H1 (cell line): ENCODE results near the gene PKP3. TPM values are rescaled to one million over a fixed set of nuclear protein-coding genes. Genes with fewer than 3 reads are reported as not detected.

ENCODE experiments used
- CTCF ChIA-PET: fragments of 300-600 bp; sonication (Branson Sonifier 250); formaldehyde crosslinking; loops from one replicate; lab custom pipeline; 2021; ENCODE audit not compliant: partially characterized antibody; lab: Charles Lee
- POLR2A ChIA-PET: fragments of 300-600 bp; sonication (Branson Sonifier 250); formaldehyde crosslinking; loops from one replicate; lab custom pipeline; 2021; ENCODE audit warnings: inconsistent platforms; ENCODE audit not compliant: partially characterized antibody; lab: Charles Lee
- DNase-seq, 2 experiments: peaks; one replicate each; pipeline versions ENCODE4 v3.0.0 to v3.0.0-alpha.2; 2010 to 2022; ENCODE audit warnings: low spot score in 2 of 2, low read depth in 1 of 2, mixed read lengths in 1 of 2
- FAIRE-seq: peaks from 2 replicates; lab custom pipeline; 2011; peaks lifted over from hg19 to GRCh38; lab: Jason Lieb, UNC
- H2AFZ ChIP-seq: 2 replicates; pipeline ENCODE4 v1.8.1; 2012; ENCODE audit warnings: low read length, inconsistent platforms
- H2AK5ac ChIP-seq: 2 replicates; pipeline ENCODE4 v1.6.1; 2013; ENCODE audit warnings: low read depth, low read length
- H2BK120ac ChIP-seq: replicated peaks from 2 replicates; pipeline ENCODE3; 2013; ENCODE audit warnings: low read depth, low read length, inconsistent platforms
- H2BK12ac ChIP-seq: 2 replicates; pipeline ENCODE4 v1.6.1; 2013; ENCODE audit warnings: low read depth, low read length
- H2BK15ac ChIP-seq: 2 replicates; pipeline ENCODE4 v1.6.1; 2013; ENCODE audit warnings: low read length
- H2BK20ac ChIP-seq: 2 replicates; pipeline ENCODE4 v1.6.1; 2013; ENCODE audit warnings: low read length
- H2BK5ac ChIP-seq: 2 replicates; pipeline ENCODE4 v1.6.1; 2013; ENCODE audit warnings: low read depth, low read length
- H3K14ac ChIP-seq: 2 replicates; pipeline ENCODE4 v1.6.1; 2013; ENCODE audit warnings: inconsistent platforms; ENCODE audit not compliant: insufficient read length
- H3K18ac ChIP-seq: 2 replicates; pipeline ENCODE4 v1.6.1; 2013; ENCODE audit warnings: low read length; ENCODE audit errors: extremely low read depth
- H3K23ac ChIP-seq: 2 replicates; pipeline ENCODE4 v1.6.1; 2013; ENCODE audit warnings: inconsistent platforms; ENCODE audit not compliant: insufficient read length
- H3K23me2 ChIP-seq: 2 replicates; pipeline ENCODE4 v1.6.1; 2013; ENCODE audit warnings: low read depth, low read length
- H3K27ac ChIP-seq: 2 replicates; pipeline ENCODE4 v1.6.1; 2011; ENCODE audit warnings: low read depth, low read length, inconsistent platforms
- H3K27me3 ChIP-seq, 4 experiments: replicated peaks in 1 of 4; 1 replicate in 1 of 4; 2 replicates in 3 of 4; pipeline versions ENCODE4 v1.6.1 to v1.8.1; 2011 to 2013; ENCODE audit warnings: low read length in 3 of 4, mild to moderate bottlenecking in 3 of 4, inconsistent platforms in 2 of 4, mixed read lengths in 2 of 4, moderate library complexity in 1 of 4; ENCODE audit not compliant: control insufficient read depth in 3 of 4, insufficient read depth in 3 of 4; ENCODE audit errors: extremely low read depth in 1 of 4
- H3K36me3 ChIP-seq, 4 experiments: 2 replicates each; pipeline versions ENCODE4 v1.6.1 to v1.8.1; 2011 to 2013; ENCODE audit warnings: mild to moderate bottlenecking in 4 of 4, low read length in 3 of 4, moderate library complexity in 2 of 4, control low read depth in 1 of 4, inconsistent platforms in 1 of 4; ENCODE audit not compliant: insufficient read depth in 4 of 4, control insufficient read depth in 2 of 4
- H3K4ac ChIP-seq: replicated peaks from 2 replicates; pipeline ENCODE3; 2013; ENCODE audit warnings: low read length, low read depth, mixed read lengths, inconsistent platforms; ENCODE audit not compliant: insufficient read length
- H3K4me1 ChIP-seq, 4 experiments: replicated peaks in 1 of 4; 1 replicate in 1 of 4; 2 replicates in 3 of 4; pipeline versions ENCODE4 v1.6.1 to v1.8.1; 2011 to 2013; ENCODE audit warnings: low read length in 3 of 4, inconsistent platforms in 2 of 4, mixed read lengths in 1 of 4; ENCODE audit not compliant: insufficient read depth in 4 of 4, control insufficient read depth in 3 of 4
- H3K4me2 ChIP-seq, 2 experiments: 2 replicates each; pipeline versions ENCODE4 v1.6.1 to v1.8.1; 2011 to 2013; ENCODE audit warnings: low read depth in 2 of 2, low read length in 2 of 2, control low read depth in 1 of 2, inconsistent platforms in 1 of 2, mild to moderate bottlenecking in 1 of 2; ENCODE audit not compliant: insufficient read depth in 1 of 2
- H3K4me3 ChIP-seq, 4 experiments: fragments of 200-600, 300-600 bp in 1 of 4; sonication (generic), shearing (Covaris generic), sonication (Bioruptor Twin) in 1 of 4; 2 replicates each; pipeline versions ENCODE4 v1.5.1 to v1.8.1; 2011 to 2016; ENCODE audit warnings: low read length in 4 of 4, low read depth in 3 of 4, control low read depth in 2 of 4, inconsistent platforms in 2 of 4, mild to moderate bottlenecking in 2 of 4, mixed read lengths in 1 of 4, moderate library complexity in 1 of 4; ENCODE audit not compliant: insufficient read depth in 2 of 4; ENCODE audit errors: extremely low read depth in 1 of 4
- H3K56ac ChIP-seq: replicated peaks from 2 replicates; pipeline ENCODE3; 2013; ENCODE audit warnings: low read depth, mild to moderate bottlenecking, mixed read lengths, low read length, inconsistent platforms; ENCODE audit not compliant: insufficient read length
- H3K79me1 ChIP-seq: 2 replicates; pipeline ENCODE4 v1.6.1; 2013; ENCODE audit warnings: low read depth, low read length, control low read depth
- H3K79me2 ChIP-seq, 2 experiments: 2 replicates each; pipeline versions ENCODE4 v1.6.1 to v1.8.1; 2012 to 2013; ENCODE audit warnings: low read length in 2 of 2, mild to moderate bottlenecking in 2 of 2, inconsistent platforms in 1 of 2; ENCODE audit not compliant: insufficient read depth in 2 of 2, control insufficient read depth in 1 of 2
- H3K9ac ChIP-seq, 4 experiments: replicated peaks in 1 of 4; 1 replicate in 1 of 4; 2 replicates in 3 of 4; pipeline versions ENCODE4 v1.6.1 to v1.8.1; 2011 to 2013; ENCODE audit warnings: low read depth in 3 of 4, low read length in 3 of 4, control low read depth in 2 of 4, mild to moderate bottlenecking in 2 of 4, moderate library complexity in 2 of 4, inconsistent platforms in 1 of 4; ENCODE audit errors: extremely low read depth in 1 of 4
- H3K9me3 ChIP-seq, 2 experiments: 2 replicates each; pipeline versions ENCODE4 v1.6.1 to v1.8.1; 2012 to 2013; ENCODE audit warnings: mild to moderate bottlenecking in 2 of 2, moderate library complexity in 2 of 2, control low read depth in 1 of 2, inconsistent platforms in 1 of 2, low read depth in 1 of 2, low read length in 1 of 2, mixed read lengths in 1 of 2; ENCODE audit not compliant: insufficient read depth in 2 of 2
- H4K20me1 ChIP-seq, 2 experiments: replicated peaks in 1 of 2; 2 replicates each; pipeline versions ENCODE3 to v1.8.1; 2011 to 2013; ENCODE audit warnings: inconsistent platforms in 2 of 2, low read length in 2 of 2, mild to moderate bottlenecking in 1 of 2; ENCODE audit not compliant: insufficient read depth in 2 of 2, control insufficient read depth in 1 of 2
- H4K5ac ChIP-seq: 2 replicates; pipeline ENCODE4 v1.6.1; 2013; ENCODE audit warnings: low read length, low read depth, mixed read lengths, inconsistent platforms; ENCODE audit not compliant: insufficient read length
- H4K8ac ChIP-seq: 2 replicates; pipeline ENCODE4 v1.8.0; 2013; ENCODE audit warnings: mild to moderate bottlenecking, moderate library complexity, low read length, inconsistent platforms; ENCODE audit not compliant: insufficient read depth; ENCODE audit errors: extremely low read depth
- H4K91ac ChIP-seq: replicated peaks from 2 replicates; pipeline ENCODE3; 2013; ENCODE audit warnings: low read length, mixed read lengths, inconsistent platforms; ENCODE audit not compliant: insufficient read length
- CBX5 ChIP-seq: fragments of 300-800, 300-1000 bp; sonication (generic); IDR thresholded peaks from 2 replicates; pipeline ENCODE4 v1.7.1; 2016; ENCODE audit warnings: antibody characterized with exemption, low read length, low read depth
- CHD2 ChIP-seq: IDR thresholded peaks from 2 replicates; pipeline ENCODE4 v1.6.1; 2012; ENCODE audit warnings: low read length, improper control_type of control experiment
- EZH2 ChIP-seq: fragments of 200-600 bp; sonication (generic); IDR thresholded peaks from 2 replicates; pipeline ENCODE4 v1.7.1; 2012; ENCODE audit warnings: low read depth, mild to moderate bottlenecking, moderate library complexity, low read length, inconsistent platforms; ENCODE audit not compliant: severe bottlenecking
- FOSL1 ChIP-seq: IDR thresholded peaks from 2 replicates; pipeline ENCODE4 v1.6.1; 2011; ENCODE audit warnings: mild to moderate bottlenecking, low read depth, low read length, moderate library complexity; ENCODE audit not compliant: insufficient read depth
- KDM4A ChIP-seq: IDR thresholded peaks from one replicate; pipeline ENCODE4 v1.7.1; 2012; ENCODE audit warnings: low read depth, mild to moderate bottlenecking, moderate library complexity, low read length, inconsistent platforms; ENCODE audit not compliant: severe bottlenecking
- KDM5A ChIP-seq: fragments of 200-600 bp; IDR thresholded peaks from 2 replicates; pipeline ENCODE4 v1.7.1; 2012; ENCODE audit warnings: mild to moderate bottlenecking, low read length, inconsistent platforms, mixed read lengths
- POLR2A ChIP-seq, 2 experiments: IDR thresholded peaks; 1 replicate in 1 of 2; 2 replicates in 1 of 2; pipeline ENCODE4 v1.6.1; 2011; ENCODE audit warnings: low read depth in 2 of 2, low read length in 2 of 2, mild to moderate bottlenecking in 2 of 2; ENCODE audit errors: control extremely low read depth in 1 of 2
- RBBP5 ChIP-seq: IDR thresholded peaks from 2 replicates; pipeline ENCODE4 v1.7.1; 2012; ENCODE audit warnings: low read depth, mild to moderate bottlenecking, inconsistent platforms, low read length, moderate library complexity, borderline replicate concordance
- SP2 ChIP-seq: IDR thresholded peaks from 2 replicates; pipeline ENCODE4 v1.6.1; 2012; ENCODE audit warnings: mild to moderate bottlenecking, low read length, inconsistent platforms
- TAF7 ChIP-seq: optimal IDR thresholded peaks from 2 replicates; pipeline ENCODE3; 2011; ENCODE audit warnings: low read depth, mild to moderate bottlenecking, inconsistent platforms, low read length, moderate library complexity, borderline replicate concordance
- WGBS, 2 experiments: shearing (Covaris generic) in 1 of 2; methylation state at CpG; one replicate each; pipeline versions ENCODE4 v1.1.6 to v1.1.7; 2013 to 2015; ENCODE audit warnings: low lambda C conversion rate in 2 of 2, mixed read lengths in 2 of 2, inconsistent platforms in 1 of 2, low coverage in 1 of 2, missing lambda C conversion rate in 1 of 2; ENCODE audit not compliant: insufficient replicate concordance in 2 of 2, insufficient coverage in 1 of 2, insufficient read length in 1 of 2; ENCODE audit errors: extremely low coverage in 1 of 2, missing lambda C conversion rate in 1 of 2; 5-methylcytosine and 5-hydroxymethylcytosine counted together
- polyA plus RNA-seq, 7 experiments: library from polyadenylated mRNA; depleted of rRNA in 3 of 7; stranded (reverse) in 5 of 7; unstranded in 2 of 7; fragments of >200 nt in 5 of 7; fragments of 200-250 nt in 2 of 7; gene quantifications; 1 replicate in 5 of 7; 2 replicates in 1 of 7; 4 replicates in 1 of 7; pipeline versions ENCODE4 v1.2.1 to v1.2.3, GENCODE V29; 2011 to 2013; ENCODE audit warnings: missing spikeins in 2 of 7, mixed read lengths in 2 of 7
- total RNA-seq: library from RNA; stranded (reverse); fragmentation: NEBNext Ultra II Directional; extraction: Animal tissue kit (Norgen Biotek cat#: 25700); gene quantifications from 2 replicates; pipeline ENCODE4 v1.2.1, GENCODE V29; 2021

Gene PKP3
- total and polyA plus RNA-seq, 2 of the 8 experiments (the other 6 are each of a cell fraction or from before 2014, with no cell fraction given), result 16.7 to 28.7 TPM

DNA sequence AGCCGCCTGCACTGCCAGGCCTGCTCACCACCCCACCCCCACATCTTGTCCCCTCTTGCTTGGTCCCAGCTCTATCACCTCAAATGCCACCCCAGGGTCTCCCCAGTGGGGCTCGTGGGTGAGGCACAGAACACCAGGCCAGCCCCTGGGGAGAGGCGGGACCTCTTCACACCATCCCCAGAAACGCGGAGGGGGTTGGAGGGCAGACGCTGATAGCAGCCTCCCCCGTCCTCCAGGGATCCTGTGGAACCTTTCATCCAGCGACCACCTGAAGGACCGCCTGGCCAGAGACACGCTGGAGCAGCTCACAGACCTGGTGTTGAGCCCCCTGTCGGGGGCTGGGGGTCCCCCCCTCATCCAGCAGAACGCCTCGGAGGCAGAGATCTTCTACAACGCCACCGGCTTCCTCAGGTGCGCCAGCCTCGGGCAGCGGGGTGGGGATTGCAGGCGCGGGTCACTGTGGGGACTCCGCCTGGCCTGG, 5.8 kb downstream of the PKP3 start:
- POLR2A ChIA-PET, result no interaction called here
- no peak overlapping the region for H3K4ac ChIP-seq
- peaks cover 3% of the 10 kb centered on the region; the same call in 1 of the 2 replicates for H3K23me2 ChIP-seq
- no peak overlapping the region for H2BK20ac ChIP-seq
- 89% methylated on average over 21 of the region's 21 CpGs; no CpG with 5 or more reads in 1 of the 2 experiments for WGBS, 2 experiments
- CTCF ChIA-PET, result interaction anchor here (0.8 to 1.0 kb wide), 2 partner anchors 10 to 35 kb away, joined by 3 read pairs; no protein-coding TSS in a partner anchor
- H2BK15ac ChIP-seq, result no peak overlapping the region
- H3K27me3 ChIP-seq, result no peaks in the 10 kb centered on the region
- no peak overlapping the region for H3K27ac ChIP-seq
- no peak overlapping the region for H2AK5ac ChIP-seq
- no peak for TF ChIP-seq KDM4A
- no peak for TF ChIP-seq KDM5A
- TF ChIP-seq FOSL1, result no peak
- TF ChIP-seq CHD2, result no peak
- no peak for TF ChIP-seq RBBP5
- TF ChIP-seq POLR2A (IDR thresholded peaks at IDR 0.05; ENCODE audit: control extremely low read depth in 1 of 2, low read depth in 2 of 2, low read length in 2 of 2), result no peak
- no peak for TF ChIP-seq CBX5
- no peak for TF ChIP-seq EZH2
- no peak for TF ChIP-seq TAF7
- no peak for TF ChIP-seq SP2
- no peak overlapping the region for H3K23ac ChIP-seq
- H3K18ac ChIP-seq, result no peak overlapping the region
- H3K9me3 ChIP-seq, result peaks cover 0 to 9% of the 10 kb centered on the region in 2 experiments; a peak in 1 of 4 replicates
- no peak overlapping the region for H2BK5ac ChIP-seq
- no peak overlapping the region for H2BK120ac ChIP-seq
- no peak overlapping the region for H2BK12ac ChIP-seq
- H3K79me1 ChIP-seq, result peaks cover 2% of the 10 kb centered on the region; the same call in 1 of the 2 replicates
- no peak for DNase-seq
- H3K4me3 ChIP-seq, result no peak overlapping the region
- H3K14ac ChIP-seq, result no peak overlapping the region
- H3K56ac ChIP-seq, result no peak overlapping the region
- peaks cover 0 to 5% (median under 1%) of the 10 kb centered on the region in 4 experiments; a peak in 3 of 7 replicates for H3K4me1 ChIP-seq
- no peak overlapping the region for H4K5ac ChIP-seq
- peaks cover 2 to 13% of the 10 kb centered on the region in 2 experiments for H4K20me1 ChIP-seq
- no peaks in the 10 kb centered on the region for H3K79me2 ChIP-seq
- no peak overlapping the region for H4K91ac ChIP-seq
- peaks cover 0 to 28% (median 0%) of the 10 kb centered on the region in 4 experiments; a peak in 3 of 8 replicates for H3K36me3 ChIP-seq
- no peak overlapping the region for H3K4me2 ChIP-seq
- H3K9ac ChIP-seq, result no peak overlapping the region
- H4K8ac ChIP-seq, result no peak overlapping the region
- no peak for FAIRE-seq
- H2AFZ ChIP-seq, result no peak overlapping the region
